ENCODE results near the gene HTR7.

GRCh38 chr10:90885176-90885575 lies 27.3 kb upstream of the HTR7 start:
- TF ChIP-seq CTCF (IDR thresholded peaks at IDR 0.05), result no peak
- no peak for TF ChIP-seq POLR2A (IDR thresholded peaks at IDR 0.05)
- TF ChIP-seq POLR2AphosphoS5 (IDR thresholded peaks at IDR 0.05), result no peak
